Measurements from ENCODE around the gene GNG5.
"Not testable (repeated sequence)": the region's sequence is repeated elsewhere in the genome, so short reads cannot be mapped to it uniquely, and the experiment has no call there.

The GNG5 gene

DNA sequence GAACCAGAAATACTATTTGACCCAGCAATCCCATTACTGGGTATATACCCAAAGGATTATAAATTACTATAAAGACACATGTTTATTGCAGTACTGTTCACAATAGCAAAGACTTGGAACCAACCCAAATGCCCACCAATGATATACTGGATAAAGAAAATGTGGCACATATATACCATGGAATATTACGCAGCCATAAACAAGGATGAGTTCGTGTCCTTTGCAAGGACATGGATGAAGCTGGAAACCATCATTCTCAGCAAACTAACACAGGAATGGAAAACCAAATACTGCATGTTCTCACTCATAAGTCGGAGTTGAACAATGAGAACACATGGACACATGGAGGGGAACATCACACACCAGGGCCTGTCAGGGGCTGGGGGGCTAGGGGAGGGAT lies 57.7 kb downstream of the GNG5 start:
- H3K27ac ChIP-seq (ENCODE audit: low read depth, low read length); H3K36me3 ChIP-seq (ENCODE audit: insufficient read depth, low read length); H3K4me1 ChIP-seq (ENCODE audit: insufficient read depth, low read length); H3K27me3 ChIP-seq (ENCODE audit: insufficient read depth, low read length); H3K4me3 ChIP-seq (ENCODE audit: low read length); H3K9ac ChIP-seq (ENCODE audit: low read depth, low read length); H3K9me3 ChIP-seq (ENCODE audit: insufficient read depth, low read depth, low read length): not testable (repeated sequence)
- WGBS, result 97% methylated on average over 3 of the region's 3 CpGs

All from HUES64 (cell line).